GM04503 (cell line): Measurements from ENCODE around the gene CD81.

Experiments used
- DNase-seq: peaks from one replicate; pipeline ENCODE4 v3.0.0-alpha.2; 2012; ENCODE audit warnings: low read depth

The CD81 gene

GRCh38 chr11:2404735-2405196 lies 27.7 kb downstream of the CD81 start:
- DNase-seq: no peak

- no peak for DNase-seq
Measured at GRCh38 chr11:2406451-2406850, 29.3 kb downstream of the CD81 start.

GRCh38 chr11:2406878-2407410 lies 29.8 kb downstream of the CD81 start:
- no peak for DNase-seq

GRCh38 chr11:2408671-2409070 lies 31.6 kb downstream of the CD81 start:
- DNase-seq: no peak

- DNase-seq: no peak
Measured at GRCh38 chr11:2409126-2409525, 32.0 kb downstream of the CD81 start.

- DNase-seq: no peak
Measured at GRCh38 chr11:2409611-2410468, 32.7 kb downstream of the CD81 start.

- no peak for DNase-seq
Measured at GRCh38 chr11:2410616-2411015, 33.5 kb downstream of the CD81 start.

- no peak for DNase-seq
Measured at GRCh38 chr11:2411446-2412305, 34.6 kb downstream of the CD81 start.

- no peak for DNase-seq
Measured at GRCh38 chr11:2412323-2412722, 35.2 kb downstream of the CD81 start.

- DNase-seq: no peak
Measured at GRCh38 chr11:2413742-2414579, 36.9 kb downstream of the CD81 start.

GRCh38 chr11:2414616-2415015 lies 37.5 kb downstream of the CD81 start:
- DNase-seq: no peak

- DNase-seq: no peak
Measured at GRCh38 chr11:2415171-2415570, 38.1 kb downstream of the CD81 start.

- no peak for DNase-seq
Measured at GRCh38 chr11:2415601-2416380, 38.7 kb downstream of the CD81 start.

- DNase-seq: no peak
Measured at GRCh38 chr11:2416765-2417164, 39.7 kb downstream of the CD81 start.

GRCh38 chr11:2417856-2418692 lies 41.0 kb downstream of the CD81 start:
- no peak for DNase-seq

GRCh38 chr11:2418693-2419360 lies 41.7 kb downstream of the CD81 start:
- DNase-seq: no peak

- DNase-seq: no peak
Measured at GRCh38 chr11:2419638-2420501, 42.8 kb downstream of the CD81 start.

GRCh38 chr11:2420502-2421225 lies 43.6 kb downstream of the CD81 start:
- no peak for DNase-seq
